CD4-positive, alpha-beta T cell treated with Interleukin-6 at 100 ng/mL for 8 hours (primary cell): ENCODE results near the gene KCNJ12.
"Not testable (repeated sequence)": the region's sequence is repeated elsewhere in the genome, so short reads cannot be mapped to it uniquely, and the experiment has no call there.

Experiments
- DNase-seq: peaks from one replicate; pipeline ENCODE4 v3.0.0-alpha.2; 2020; ENCODE audit warnings: mixed read lengths, low spot score

KCNJ12 gene

DNA sequence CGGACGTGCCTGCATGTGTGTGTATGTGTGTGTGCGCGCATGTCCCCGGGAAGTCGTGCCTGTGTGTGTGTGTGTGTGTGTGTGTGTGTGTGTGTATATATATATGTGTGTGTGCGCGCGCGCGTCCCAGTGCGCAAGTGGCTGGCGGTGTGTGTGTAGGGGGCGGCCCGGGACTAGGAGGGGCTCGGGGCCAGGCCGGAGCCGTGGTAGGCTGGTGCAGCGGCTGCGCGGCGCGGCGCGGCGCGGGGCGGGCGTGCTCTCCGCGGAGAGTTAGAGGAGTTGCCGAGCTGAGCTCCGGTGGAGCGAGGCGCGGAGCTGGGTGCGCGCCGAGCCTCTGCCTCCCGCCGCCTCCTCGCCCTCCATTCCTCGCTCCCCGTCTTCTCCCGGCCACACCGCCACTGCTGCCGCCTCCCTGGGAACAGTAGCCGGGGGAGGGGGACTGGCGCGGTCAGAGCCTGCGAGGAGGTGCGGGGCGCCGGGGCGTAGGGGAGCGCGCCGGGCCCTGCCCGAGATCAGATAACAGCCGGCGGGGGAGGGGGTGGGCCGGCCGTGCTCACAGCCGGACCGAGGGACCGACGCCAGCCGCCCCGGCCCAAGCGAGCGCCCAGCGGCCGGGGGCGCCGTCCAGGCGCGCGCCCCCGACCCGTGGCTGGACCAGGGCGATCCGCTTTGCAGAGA is at the start of gene KCNJ12:
Gene KCNJ12, plus strand, starts transcription at position 277 of the 678 bp plus-strand sequence. CDS start 38,986 bp downstream, outside the sequence.
- no peak for DNase-seq

DNA sequence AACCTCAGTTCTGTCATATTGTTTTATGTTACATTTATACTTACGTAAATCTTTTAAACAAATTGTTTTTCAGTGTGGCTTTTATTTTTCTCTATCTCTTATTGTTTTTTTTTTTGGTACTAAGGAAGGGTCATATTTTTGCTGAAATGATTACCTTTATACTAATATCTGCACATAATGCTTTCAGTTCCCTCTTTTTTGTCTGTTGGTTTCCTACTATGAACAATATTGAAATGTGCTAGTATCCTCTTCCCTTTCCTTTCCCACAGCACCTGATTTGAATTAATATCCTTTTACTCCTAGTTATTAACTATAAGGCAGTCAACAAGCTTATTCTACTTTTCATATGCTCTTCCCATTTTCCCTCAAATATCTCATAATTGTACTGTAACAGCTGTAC is 48.2 kb upstream of the KCNJ12 start:
- not testable (repeated sequence) for DNase-seq

DNA sequence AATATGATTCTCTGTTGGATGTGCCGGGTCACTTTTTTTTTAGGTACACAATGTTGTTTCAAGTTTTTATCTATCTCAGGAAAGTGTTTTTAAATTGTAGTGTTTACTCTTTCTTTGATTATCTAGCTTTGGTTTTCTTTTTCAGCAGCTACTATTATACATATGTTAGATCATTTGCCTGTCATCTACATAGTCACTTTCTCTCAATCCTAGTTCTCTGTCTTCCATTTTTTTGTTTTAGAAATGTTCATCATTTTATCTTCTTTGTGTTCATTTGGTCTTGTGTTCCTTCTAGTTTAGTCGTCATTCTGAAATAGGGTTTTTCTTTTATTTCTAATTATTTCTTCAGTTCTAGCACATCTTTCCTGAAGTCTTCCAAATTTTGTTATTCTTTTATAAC is 47.4 kb upstream of the KCNJ12 start:
- DNase-seq, result not testable (repeated sequence)

DNA sequence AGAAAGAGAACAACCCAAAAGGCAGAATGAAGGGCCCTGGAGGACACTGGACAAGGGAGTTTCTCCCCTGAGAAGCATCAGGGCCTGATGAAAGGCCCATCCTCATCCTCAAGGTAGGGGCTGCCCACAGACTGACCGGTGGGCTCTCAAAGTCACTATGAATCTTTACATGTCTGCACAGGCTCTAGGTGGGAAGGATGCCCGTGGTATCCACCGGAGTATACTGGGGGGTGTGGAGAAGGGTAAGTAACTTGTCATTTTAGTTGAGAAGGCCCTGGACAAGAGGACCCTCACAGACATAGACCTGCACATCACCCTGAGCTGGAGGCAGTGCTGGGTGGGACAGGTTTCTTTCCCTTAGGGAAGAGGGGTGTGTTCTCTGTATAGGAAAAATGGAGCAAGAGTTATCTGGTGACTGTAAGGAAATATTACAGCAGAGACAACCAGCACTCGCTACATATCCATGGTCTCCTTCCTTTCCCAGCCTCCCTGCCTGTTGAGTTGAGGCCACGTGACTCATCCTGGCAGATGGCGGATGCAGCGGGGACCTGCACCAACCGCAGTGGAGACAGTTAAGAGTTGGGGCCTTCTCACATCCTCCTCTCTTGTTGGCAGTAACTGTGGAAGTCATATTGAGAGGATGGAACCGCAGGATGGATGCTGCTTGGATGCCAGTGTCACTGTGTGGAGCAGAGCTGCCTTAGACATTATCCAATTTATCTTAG is 45.6 kb upstream of the KCNJ12 start:
- no peak for DNase-seq

DNA sequence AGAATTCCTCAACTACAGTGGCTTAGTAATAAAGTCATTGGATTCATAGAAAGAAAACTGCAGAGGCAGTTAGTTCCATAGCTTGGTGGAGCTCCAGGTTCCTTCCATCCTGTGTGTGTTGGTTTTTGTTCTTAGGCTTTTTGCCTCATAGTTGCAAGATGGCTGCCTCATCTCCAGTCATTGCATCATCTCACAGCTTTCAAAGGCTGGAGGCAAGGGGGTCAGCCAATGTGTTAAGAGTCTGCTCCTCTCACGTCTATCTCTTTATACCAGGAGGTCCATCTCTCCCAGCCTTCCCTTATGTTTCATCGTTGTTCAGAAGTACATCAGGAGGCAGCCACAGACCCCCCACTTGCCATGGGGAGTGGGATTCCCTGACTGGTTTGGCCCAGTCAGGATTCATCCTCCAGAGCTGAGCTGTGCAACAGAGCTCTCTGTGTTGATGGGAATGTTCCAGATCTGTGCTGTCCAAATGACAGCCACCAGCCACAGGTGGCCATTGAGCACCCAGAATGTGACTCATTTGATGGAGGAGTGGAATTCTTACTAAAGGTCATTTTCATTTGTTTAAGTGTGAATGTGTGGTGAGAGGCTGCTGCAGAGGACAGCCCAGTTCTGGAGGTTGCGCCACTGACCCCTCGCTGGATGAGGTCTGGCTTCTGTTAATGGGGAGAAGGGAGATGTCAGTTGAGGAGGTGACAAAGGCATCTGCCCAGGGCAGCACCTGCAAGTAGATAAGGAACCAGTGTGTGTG is 39.4 kb upstream of the KCNJ12 start:
- not testable (repeated sequence) for DNase-seq

DNA sequence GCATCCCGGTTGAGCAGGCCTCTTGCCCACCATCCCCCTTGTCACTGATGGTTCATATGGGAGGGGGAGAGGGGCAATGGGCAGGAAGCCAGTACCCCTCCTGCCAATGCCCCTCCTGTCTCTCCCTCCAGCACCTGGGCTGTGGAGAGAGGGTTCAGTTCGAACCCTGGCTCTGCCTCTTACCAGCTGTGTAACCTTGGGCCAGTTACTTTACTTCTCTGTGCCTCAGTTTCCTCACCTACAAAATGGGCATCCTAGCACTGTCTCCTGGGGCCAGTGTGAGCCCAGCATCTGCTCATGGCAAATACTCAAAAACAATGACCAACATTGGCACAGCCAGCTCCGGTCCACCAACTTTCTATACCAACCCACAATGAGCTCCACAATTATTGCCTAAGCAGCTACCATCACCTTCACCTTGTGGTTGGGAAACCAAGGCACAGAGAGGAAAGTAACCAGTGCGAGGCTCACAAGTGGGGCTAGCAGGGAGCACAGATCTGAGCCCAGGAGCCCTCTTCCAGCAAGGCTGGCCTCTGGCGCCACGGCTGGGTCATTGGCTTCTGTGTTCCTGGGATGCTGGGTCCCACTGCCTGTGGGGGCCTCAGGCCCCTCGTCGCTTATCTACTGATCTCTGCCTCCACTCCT is 38.1 kb upstream of the KCNJ12 start:
- not testable (repeated sequence) for DNase-seq

DNA sequence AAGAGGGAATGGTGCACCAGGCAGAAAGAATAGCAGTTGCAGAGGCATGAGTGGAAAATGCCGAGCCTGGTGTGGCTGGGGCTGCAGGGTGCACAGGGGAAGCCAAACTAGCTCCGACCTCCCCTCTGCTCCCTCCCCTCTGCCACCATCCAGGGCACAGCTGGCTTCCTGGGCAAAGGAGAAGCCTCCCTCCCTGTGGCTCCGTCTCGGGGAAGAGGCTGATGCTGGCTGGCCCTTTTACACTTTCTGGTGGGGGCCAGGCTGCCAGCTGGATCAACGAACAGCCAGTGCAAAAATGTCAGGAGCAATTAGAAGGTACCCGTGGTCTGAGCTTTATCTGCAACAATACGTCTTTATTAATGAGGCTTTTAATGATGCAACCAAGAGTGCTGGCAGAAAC is 37.1 kb upstream of the KCNJ12 start:
- DNase-seq, result no peak

DNA sequence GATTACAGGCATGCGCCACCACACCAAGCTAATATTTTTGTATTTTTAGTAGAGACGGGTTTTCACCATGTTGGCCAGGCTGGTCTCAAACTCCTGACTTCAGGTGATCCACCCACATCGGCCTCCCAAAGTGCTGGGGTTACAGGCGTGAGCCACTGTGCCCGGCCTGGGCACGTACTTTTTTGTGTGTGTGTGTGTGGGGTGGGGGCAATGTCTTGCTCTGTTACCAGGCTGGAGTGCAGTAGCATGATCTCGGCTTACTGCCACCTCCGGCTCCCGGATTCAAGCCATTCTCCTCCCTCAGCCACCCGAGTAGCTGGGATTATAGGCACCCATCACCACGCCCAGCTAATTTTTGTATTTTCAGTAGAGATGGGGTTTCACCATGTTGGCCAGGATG is 36.6 kb upstream of the KCNJ12 start:
- not testable (repeated sequence) for DNase-seq

DNA sequence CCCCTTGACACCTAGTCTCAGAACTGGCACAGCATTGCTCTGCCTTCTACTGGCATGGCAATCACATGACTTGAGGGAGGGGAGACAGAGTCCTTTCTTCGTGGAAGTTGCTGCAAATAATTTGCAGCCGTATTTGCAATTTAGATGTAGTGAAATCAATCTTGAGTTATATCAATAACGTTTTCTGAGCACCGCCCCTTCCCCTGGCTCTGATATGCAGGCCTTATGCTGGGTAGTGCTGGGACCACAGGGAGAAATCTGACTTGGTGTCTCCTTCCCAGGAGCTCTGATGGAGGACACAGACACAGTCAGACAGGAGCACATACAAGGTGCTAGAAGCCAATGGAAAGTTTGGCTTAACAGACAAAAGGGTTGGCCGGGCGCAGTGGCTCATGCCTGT is 35.8 kb upstream of the KCNJ12 start:
- DNase-seq, result not testable (repeated sequence)

DNA sequence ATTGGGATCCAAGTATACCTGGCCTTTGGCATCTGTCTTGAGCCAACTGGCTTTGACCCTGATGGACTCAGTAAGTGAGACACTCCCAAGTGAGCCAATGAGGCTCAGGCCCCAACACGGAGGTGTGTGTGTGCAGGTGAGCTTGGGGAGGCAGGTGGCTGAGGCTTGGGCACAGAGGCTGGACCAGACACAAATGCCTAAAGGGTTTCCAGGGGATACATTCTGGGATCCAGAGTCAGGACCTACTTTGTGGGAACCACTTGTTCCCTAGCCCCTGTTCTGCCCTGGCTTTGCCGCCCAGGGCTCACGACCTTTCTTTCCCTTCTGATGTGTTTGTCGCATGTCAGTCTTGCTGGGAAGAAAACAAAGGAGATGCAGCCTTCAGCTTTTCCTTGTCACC is 34.9 kb upstream of the KCNJ12 start:
- DNase-seq, result not testable (repeated sequence)

DNA sequence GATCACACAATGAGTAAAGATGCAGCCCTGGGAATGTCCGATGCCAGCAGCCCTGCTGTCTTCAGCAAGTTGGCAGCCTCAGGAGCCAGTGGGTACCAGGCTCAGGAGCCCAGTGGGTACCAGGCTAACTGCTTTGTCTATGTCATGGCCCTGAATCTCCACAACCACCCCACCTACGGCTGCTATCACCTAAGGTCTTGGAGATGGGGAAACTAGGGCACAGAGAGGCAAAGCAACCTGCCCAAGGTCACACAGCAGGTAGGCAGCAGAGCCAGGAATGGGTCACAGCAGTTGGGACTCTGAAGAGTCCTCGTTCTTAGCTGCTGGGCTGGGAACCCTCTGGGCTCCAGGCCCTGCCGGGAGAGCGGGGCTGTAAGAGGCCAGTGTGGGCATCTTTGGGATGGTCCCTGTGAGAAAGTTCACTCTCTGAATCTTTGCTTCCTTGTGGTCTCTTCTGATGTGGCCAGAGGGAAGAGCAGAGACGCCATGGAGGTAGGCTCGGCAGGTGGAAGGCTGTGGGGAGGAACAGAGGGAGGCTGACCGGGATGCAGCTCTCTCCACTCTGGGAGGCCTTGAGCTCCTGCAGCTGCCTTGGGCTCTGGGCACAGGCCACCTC is 34.1 kb upstream of the KCNJ12 start:
- DNase-seq, result not testable (repeated sequence)

DNA sequence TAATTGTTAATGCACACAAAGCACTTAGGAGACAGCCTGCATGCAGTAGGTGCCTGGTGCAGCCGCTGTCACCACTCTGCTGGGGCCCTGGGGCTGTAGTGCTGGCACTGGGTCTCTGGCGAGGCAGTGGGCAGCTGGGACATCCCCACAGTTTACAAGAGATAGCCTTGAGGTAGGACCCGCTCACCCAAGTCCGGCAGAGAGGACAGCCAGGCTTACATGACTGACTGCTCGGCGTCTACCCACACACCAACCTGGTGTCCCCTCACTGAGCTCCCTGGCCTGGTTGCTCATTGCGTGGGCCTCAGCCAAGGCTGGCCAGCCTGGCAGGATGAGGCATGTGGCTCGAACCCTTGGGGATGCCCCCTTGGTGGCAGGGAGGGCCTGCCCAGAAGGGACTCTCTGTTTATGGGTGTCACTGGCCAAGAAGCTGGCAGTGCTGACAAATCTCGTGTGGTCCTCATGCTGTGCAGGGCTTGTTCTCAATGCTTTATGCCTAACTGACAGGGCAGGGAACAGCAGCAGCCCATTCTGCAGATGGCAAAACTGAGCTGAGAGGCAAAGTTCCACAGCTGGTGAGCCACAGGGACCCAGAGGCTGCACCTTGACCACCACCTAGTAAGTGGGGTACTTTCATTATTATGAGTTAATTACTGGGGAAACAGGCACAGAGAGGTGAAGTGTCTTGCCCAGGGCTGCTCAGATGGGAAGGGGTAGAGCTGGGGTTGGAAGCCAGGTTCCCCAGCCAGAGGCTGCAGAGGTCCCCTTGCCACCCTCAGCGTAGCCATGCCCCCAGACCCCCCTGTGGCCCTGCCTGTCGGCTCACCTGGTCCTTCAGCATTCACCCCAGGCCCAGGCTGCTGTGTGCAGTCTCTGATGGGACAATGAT is 32.9 kb upstream of the KCNJ12 start:
- not testable (repeated sequence) for DNase-seq

DNA sequence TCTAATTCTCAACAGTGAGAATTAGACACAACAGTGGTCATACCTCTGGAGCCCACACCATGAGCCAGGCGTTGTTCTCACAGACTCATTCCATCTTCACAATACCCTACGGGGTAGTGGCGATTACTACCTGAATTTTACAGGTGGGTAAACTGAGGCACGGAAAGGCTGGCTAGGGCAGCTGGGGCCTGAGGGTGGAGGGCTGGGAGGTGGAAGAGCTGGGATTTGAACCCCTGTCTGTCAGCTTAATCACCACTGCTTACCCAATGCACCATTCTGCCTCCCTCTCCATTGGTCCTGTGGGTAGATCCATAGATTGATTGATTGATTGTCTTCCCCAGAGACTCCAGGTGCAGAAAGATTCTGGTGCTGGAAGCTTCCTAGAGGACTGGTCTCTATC is 31.4 kb upstream of the KCNJ12 start:
- DNase-seq, result not testable (repeated sequence)

DNA sequence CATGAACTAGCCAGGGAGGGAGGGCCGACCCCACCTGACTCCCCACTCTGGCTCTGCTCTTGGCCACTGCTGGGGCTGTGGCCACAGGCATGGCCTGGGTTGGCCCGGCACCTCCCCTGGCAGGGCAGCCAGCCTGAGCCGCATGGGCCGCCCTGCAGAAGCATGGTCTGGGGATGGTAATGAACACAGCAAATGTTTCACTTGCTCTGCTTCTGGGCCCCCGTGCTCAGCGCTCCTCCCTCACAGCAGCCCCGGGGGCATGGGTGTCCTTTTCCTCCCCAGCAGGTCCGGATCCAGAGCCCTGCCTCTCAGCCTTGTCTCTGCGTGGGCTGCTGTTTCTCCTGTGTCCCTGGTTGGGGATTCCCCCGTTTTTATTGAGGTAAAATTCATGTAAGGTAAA is 30.9 kb upstream of the KCNJ12 start:
- no peak for DNase-seq

DNA sequence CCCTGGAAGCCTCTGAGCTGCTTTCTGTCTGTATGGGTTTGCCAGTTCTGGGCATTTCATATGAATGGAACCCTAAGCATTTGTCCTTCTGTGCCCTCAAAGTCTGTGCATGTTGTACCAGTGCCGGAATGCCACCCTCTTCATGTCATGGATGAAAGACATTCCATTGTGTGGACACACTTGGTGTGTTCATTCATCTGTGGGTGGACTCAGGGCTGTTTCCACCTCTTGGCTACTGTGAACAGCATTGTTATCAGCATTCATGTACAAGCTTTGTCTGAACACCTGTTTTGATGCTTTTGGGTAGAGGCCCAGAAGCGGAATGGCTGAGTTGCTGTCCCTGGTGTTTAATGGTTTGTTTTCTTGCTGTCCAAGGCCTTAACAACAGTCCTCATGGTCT is 30.1 kb upstream of the KCNJ12 start:
- not testable (repeated sequence) for DNase-seq

DNA sequence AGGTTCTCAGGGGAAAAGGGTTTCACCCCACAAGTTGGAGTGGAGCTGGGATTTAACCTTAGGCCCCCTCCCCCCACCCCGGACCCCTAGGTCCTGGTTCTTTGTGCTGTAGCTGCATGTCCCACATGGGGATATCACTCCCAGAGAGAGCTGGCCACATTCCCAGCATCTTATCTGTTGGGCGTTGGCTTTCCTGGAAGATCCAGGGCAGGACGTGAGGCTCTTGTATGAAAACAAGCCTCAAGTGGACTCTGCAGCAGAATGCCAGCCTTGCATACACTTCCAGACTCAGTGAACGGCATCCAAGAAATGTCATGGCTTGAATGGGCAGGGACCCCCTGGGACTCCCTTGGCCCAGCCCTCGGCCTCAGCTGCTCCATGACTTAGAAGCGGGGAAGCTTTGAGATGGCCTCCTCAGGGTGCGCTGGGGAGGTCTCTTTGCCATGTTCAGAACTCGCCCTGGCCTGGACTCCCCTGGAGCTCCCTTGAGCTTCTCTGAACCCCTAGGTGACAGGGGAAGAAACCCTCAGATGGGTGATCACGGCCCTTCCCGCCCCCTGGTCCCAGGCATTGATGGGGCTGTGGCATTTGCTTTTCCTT is 29.4 kb upstream of the KCNJ12 start:
- DNase-seq, result not testable (repeated sequence)

DNA sequence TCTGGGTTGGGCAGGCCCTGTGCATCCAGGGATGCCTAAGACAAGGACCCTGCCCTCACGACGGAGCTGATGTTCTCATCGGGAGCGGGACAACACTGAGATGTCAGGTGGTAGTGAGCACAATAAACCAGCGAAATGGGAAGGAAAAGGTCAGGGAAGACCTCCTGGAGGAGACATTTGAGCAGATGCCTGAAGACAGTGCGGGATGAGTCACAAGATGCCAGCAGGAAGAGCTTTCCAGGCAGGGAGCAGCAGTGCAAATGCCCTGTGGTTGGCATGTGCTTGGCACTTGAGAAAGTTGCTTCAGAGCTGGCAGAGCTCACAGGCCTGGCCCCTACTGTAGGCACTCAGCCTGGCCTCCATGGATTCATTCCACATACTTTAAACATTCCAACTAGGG is 28.5 kb upstream of the KCNJ12 start:
- not testable (repeated sequence) for DNase-seq

DNA sequence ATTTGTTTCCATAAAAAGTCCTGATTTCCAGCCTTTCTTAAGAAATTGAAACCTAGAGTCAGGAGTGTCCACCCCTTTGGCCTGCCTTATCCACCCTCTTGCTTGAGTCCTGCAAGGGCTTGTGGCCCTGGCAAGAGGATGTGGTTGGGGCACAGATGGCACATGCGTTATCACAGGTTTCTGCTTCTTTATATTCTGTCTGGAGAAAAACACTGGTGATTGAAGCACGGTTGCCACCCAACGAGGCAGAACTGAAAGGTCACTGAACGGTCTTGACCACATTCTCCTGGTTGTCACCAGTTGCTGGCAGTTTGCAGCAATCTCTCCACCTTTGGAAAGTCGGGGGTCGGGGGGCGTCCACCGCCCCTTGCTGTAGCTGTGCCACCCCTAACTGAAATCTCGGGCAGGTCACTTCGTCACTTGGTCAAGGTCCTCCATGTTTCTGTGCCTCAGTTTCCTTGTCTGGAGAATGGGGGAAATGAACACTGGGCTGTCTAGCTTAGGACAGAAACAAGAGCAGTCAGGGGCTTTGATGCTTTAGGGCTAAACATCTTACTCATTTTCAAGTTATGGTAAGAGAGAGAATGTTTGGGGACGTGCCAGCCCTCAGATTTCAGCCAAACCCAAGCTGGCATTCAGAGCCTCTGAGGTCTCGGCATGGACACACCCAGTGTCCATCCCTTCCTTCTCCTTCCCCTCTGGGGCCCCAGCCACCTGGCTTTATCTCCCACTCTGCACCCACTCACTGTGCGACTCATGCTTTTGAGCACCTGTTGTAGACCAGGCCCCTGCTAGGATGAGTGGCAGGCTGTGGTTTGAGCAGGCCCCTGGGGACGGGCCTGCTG is 27.9 kb upstream of the KCNJ12 start:
- not testable (repeated sequence) for DNase-seq

DNA sequence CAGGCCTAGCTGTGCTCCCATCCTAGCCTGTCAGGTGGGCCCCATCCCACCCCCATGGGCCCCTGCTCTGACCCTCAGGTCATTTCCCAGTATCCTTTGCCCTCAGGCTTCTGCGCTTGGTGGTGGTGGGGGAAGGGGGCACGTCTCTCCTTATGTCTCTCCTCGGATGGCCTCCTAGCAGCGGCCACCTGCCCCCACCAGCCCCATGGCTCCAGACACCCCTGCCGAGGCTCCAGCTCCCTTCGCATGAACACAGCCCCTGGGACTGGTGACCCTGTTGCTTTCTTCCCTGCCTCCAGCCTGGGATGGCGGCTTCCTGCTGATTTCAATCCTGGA is 27.3 kb upstream of the KCNJ12 start:
- DNase-seq, result not testable (repeated sequence)
